Colonic mucosa (tissue), 4 donors: ENCODE data around the gene ERICH6. TPM values are rescaled to one million over a fixed set of nuclear protein-coding genes. Genes with fewer than 3 reads are reported as not detected.

ENCODE experiments used
- DNase-seq: peaks from one replicate; pipeline ENCODE4 v3.0.0-alpha.2; 2020
- H3K27ac ChIP-seq: fragments of 200-600 bp; one replicate; pipeline ENCODE4 v1.8.0; 2021
- H3K27me3 ChIP-seq: fragments of 200-600 bp; one replicate; pipeline ENCODE4 v1.8.0; 2021
- H3K36me3 ChIP-seq: fragments of 200-600 bp; one replicate; pipeline ENCODE4 v1.8.0; 2021
- H3K4me1 ChIP-seq: fragments of 200-600 bp; one replicate; pipeline ENCODE4 v1.8.0; 2021; ENCODE audit warnings: mild to moderate bottlenecking
- H3K4me3 ChIP-seq: fragments of 200-600 bp; one replicate; pipeline ENCODE4 v1.8.0; 2021
- H3K9ac ChIP-seq, 2 donors: one replicate each; pipeline ENCODE4 v1.7.0; 2013; ENCODE audit warnings: control low read depth in 2 of 2, low read depth in 2 of 2, low read length in 2 of 2
- H3K9me3 ChIP-seq: fragments of 200-600 bp; one replicate; pipeline ENCODE4 v1.8.0; 2021
- intact Hi-C: fragments of 100-400 bp; cut with DNase I; formaldehyde crosslinking; loops from one replicate; pipeline ENCODE4 v1.14.1; 2022
- total RNA-seq, 2 donors: library from RNA; stranded (reverse); fragmentation: NEBNext Ultra II Directional in 1 of 2; extraction: Animal tissue kit (Norgen Biotek cat#: 25700) in 1 of 2; gene quantifications; one replicate each; pipeline ENCODE4 v1.2.1, GENCODE V29; 2021
- TF ChIP-seq, protein P1 (sequence below): fragments of 200-600 bp; IDR thresholded peaks from one replicate; pipeline ENCODE4 v1.8.0; 2022; ENCODE audit warnings: antibody characterized with exemption, mild to moderate bottlenecking
- donor health status: healthy.
- donor health status: DM: no; HTN: no; CAD: no.
- donor health status: DM: no; HTN: no; CAD: no.

Gene ERICH6
- total RNA-seq: not detected

- H3K27me3 ChIP-seq: no peaks in the 10 kb centered on the region
- H3K4me3 ChIP-seq: peak within 1 kb of the TSS; percentile 56
- H3K27ac ChIP-seq: peak within 1 kb of the TSS; percentile 63
- H3K4me1 ChIP-seq: peaks cover 3% of the 10 kb centered on the region
- peak within 1 kb of the TSS; percentile 81 to 85 for H3K9ac ChIP-seq
- H3K9me3 ChIP-seq: no peaks in the 10 kb centered on the region
- intact Hi-C loops: loop anchor here (10.0 kb wide), 2 partner anchors 99 to 159 kb away; partner anchors contain the start of genes EIF2A, SELENOT and SERP1
- DNase-seq: peak; percentile 92
- no peaks in the 10 kb centered on the region for H3K36me3 ChIP-seq
- TF ChIP-seq, protein P1, sequence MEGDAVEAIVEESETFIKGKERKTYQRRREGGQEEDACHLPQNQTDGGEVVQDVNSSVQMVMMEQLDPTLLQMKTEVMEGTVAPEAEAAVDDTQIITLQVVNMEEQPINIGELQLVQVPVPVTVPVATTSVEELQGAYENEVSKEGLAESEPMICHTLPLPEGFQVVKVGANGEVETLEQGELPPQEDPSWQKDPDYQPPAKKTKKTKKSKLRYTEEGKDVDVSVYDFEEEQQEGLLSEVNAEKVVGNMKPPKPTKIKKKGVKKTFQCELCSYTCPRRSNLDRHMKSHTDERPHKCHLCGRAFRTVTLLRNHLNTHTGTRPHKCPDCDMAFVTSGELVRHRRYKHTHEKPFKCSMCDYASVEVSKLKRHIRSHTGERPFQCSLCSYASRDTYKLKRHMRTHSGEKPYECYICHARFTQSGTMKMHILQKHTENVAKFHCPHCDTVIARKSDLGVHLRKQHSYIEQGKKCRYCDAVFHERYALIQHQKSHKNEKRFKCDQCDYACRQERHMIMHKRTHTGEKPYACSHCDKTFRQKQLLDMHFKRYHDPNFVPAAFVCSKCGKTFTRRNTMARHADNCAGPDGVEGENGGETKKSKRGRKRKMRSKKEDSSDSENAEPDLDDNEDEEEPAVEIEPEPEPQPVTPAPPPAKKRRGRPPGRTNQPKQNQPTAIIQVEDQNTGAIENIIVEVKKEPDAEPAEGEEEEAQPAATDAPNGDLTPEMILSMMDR: no peak
Measured at GRCh38 chr3:150703756-150704344, at the start of gene ERICH6. ERICH6 (minus strand) TSS chr3:150703920; CDS start chr3:150703898, 22 bp downstream.

DNA sequence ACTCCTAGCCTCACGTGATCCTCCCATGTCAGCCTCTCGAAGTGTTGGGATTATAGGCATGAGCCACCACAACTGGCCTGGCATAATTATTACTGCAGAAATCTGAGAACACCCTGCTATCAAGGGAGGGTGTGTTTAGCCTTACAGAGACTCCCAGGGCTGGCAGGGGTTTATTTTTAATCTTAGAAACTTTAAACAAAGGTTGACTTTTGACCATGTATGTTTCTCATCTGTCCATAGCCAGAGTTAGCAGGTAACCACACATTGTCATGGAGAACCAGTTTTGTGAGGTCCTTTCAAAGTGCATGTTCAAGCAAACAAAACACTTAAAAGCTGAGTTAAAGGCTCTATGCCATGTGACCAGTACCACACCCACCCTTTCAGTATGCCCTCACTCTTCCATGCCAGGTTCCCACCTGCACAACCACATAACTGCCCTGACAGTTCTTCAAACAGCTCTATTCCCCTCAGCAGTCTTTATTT is 48.1 kb upstream of the ERICH6 start:
- intact Hi-C loops: no loop called here
- Histone ChIP-seq H3K36me3 (no peaks in the 10 kb centered on the region), H3K9me3 (no peaks in the 10 kb centered on the region), H3K27me3 (no peaks in the 10 kb centered on the region), H3K27ac (peak overlapping the region; percentile 75), H3K4me3 (no peak overlapping the region), H3K9ac (peak overlapping the region in 1 of 2 donors; percentile 42), H3K4me1 (peaks cover 13% of the 10 kb centered on the region)
- peak; percentile 78 for DNase-seq
- TF ChIP-seq, protein P1: no peak

- intact Hi-C loops: no loop called here
- H3K27me3 ChIP-seq: no peaks in the 10 kb centered on the region
- no peak for DNase-seq
- TF ChIP-seq, protein P1: no peak
- no peak overlapping the region for H3K4me3 ChIP-seq
- peaks cover 18% of the 10 kb centered on the region for H3K4me1 ChIP-seq
- H3K36me3 ChIP-seq: no peaks in the 10 kb centered on the region
- no peak overlapping the region for H3K27ac ChIP-seq
- H3K9ac ChIP-seq: no peak overlapping the region
- H3K9me3 ChIP-seq: no peaks in the 10 kb centered on the region
Measured at GRCh38 chr3:150749255-150749654, 45.5 kb upstream of the ERICH6 start.

DNA sequence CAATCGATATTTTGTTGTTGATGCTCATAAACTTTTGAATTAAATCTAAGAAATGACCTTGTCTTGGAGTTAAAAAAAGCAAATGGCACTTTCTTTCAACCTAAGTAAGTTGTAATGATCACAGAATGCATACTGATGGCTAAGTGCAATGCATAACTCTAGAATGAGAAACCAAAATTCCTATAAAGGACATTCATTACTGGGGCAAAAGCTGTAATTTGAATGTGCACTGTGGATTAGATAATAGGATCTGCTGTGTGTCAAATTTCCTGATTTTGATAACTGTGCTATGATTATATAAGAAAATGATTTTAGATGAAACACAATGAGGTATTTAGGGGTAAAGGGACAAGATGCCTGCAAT is 44.9 kb upstream of the ERICH6 start:
- H3K27me3 ChIP-seq: no peaks in the 10 kb centered on the region
- peaks cover 22% of the 10 kb centered on the region for H3K4me1 ChIP-seq
- H3K27ac ChIP-seq: no peak overlapping the region
- TF ChIP-seq, protein P1: no peak
- no peak for DNase-seq
- intact Hi-C loops: no loop called here
- H3K9me3 ChIP-seq: no peaks in the 10 kb centered on the region
- H3K36me3 ChIP-seq: no peaks in the 10 kb centered on the region
- no peak overlapping the region for H3K4me3 ChIP-seq
- H3K9ac ChIP-seq: no peak overlapping the region

DNA sequence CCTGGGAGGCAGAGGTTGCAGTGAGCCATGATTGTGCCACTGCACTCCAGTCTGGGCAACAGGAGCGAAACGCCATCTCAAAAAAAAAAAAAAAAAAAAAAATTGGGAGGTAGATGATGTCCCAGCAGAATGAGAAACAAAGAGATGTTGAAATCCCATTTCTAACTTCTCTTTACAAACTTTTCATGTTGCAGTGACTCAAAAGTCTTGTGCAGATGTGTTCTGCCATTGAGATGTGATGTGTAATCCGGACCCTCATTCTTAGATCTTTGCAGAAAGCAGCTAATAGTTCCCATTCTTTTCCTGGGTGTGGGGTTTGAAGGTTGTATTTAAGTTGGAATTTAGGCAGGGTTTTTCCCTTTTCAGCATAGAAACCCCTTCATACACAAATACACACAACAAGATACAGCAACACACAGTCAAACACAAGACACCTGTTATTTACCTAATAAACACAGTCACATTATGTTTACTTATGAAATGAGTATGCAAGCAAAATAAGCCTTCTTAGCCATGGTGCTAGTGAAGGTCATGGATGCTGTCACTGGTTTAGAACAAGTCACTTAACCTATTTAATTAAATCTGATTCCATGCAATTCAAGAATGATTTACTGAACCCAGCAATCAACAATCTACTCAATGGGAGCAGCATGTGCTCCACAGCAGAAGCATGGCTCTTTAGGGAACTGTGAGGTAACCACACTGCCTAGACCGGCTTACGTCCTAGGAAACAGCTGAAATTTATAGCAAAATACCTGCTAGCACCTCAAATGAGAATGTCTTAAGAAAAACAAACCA is 44.4 kb upstream of the ERICH6 start:
- no peak overlapping the region for H3K27ac ChIP-seq
- no peaks in the 10 kb centered on the region for H3K9me3 ChIP-seq
- H3K4me3 ChIP-seq: no peak overlapping the region
- H3K36me3 ChIP-seq: no peaks in the 10 kb centered on the region
- TF ChIP-seq, protein P1: no peak
- intact Hi-C loops: no loop called here
- H3K4me1 ChIP-seq: peaks cover 23% of the 10 kb centered on the region
- no peak for DNase-seq
- H3K9ac ChIP-seq: no peak overlapping the region
- no peaks in the 10 kb centered on the region for H3K27me3 ChIP-seq
